Panc1 (cell line): ENCODE measurements around the gene PREPL. TPM values are rescaled to one million over a fixed set of nuclear protein-coding genes. Genes with fewer than 3 reads are reported as not detected.

Experiments
- ATAC-seq: fragments of 200-7000 bp; cut with Tn5 transposase; 2 replicates; pipeline ENCODE4 v1.9.1; 2020; ENCODE audit warnings: mild to moderate bottlenecking, moderate library complexity
- BruUV-seq: library from RNA; stranded (reverse); fragments of 400-500 nt; replicated peaks from 2 replicates; lab custom pipeline; 2021; lab: Mats Ljungman, UMichigan
- CTCF ChIA-PET: fragments of 300-600 bp; sonication (Branson Sonifier 250); formaldehyde crosslinking; loops from one replicate; lab custom pipeline; 2022; ENCODE audit warnings: antibody characterized with exemption; lab: Charles Lee
- POLR2A ChIA-PET: fragments of 300-600 bp; sonication (Branson Sonifier 250); formaldehyde crosslinking; loops from one replicate; lab custom pipeline; 2022; ENCODE audit warnings: antibody characterized with exemption; lab: Charles Lee
- DNase-seq: peaks from one replicate; pipeline ENCODE4 v3.0.0-alpha.2; 2010; ENCODE audit warnings: low read depth, low spot score
- H3K27ac ChIP-seq: 2 replicates; pipeline ENCODE4 v1.5.1; 2011; ENCODE audit warnings: mild to moderate bottlenecking, low read length, inconsistent platforms
- H3K27me3 ChIP-seq: fragments of 200-500 bp; sonication (Bioruptor generic); 2 replicates; pipeline ENCODE4 v1.6.0; 2014; ENCODE audit warnings: low read length, inconsistent platforms; ENCODE audit not compliant: control insufficient read depth, insufficient read depth
- H3K36me3 ChIP-seq: fragments of 200-500 bp; sonication (Bioruptor generic); 2 replicates; pipeline ENCODE4 v1.5.1; 2014; ENCODE audit warnings: inconsistent platforms, mild to moderate bottlenecking, low read length, moderate library complexity; ENCODE audit not compliant: control insufficient read depth, insufficient read depth
- H3K4me1 ChIP-seq: 2 replicates; pipeline ENCODE4 v1.5.1; 2011; ENCODE audit warnings: inconsistent platforms, mild to moderate bottlenecking, low read length, moderate library complexity; ENCODE audit not compliant: control insufficient read depth, insufficient read depth
- H3K4me3 ChIP-seq, 2 experiments: 2 replicates each; pipeline ENCODE4 v1.5.1; 2011 to 2012; ENCODE audit warnings: low read depth in 2 of 2, low read length in 2 of 2, mild to moderate bottlenecking in 2 of 2, inconsistent platforms in 1 of 2, moderate library complexity in 1 of 2
- H3K9me3 ChIP-seq: fragments of 200-500 bp; sonication (Bioruptor generic); 2 replicates; pipeline ENCODE4 v1.5.1; 2014; ENCODE audit warnings: low read depth, mild to moderate bottlenecking, inconsistent platforms, low read length, moderate library complexity; ENCODE audit not compliant: control insufficient read depth, insufficient read depth
- CTCF ChIP-seq: fragments of 450-650 bp; IDR thresholded peaks from 2 replicates; pipeline ENCODE4 v1.5.1; 2017; ENCODE audit warnings: mild to moderate bottlenecking
- POLR2AphosphoS5 ChIP-seq: IDR thresholded peaks from 2 replicates; pipeline ENCODE4 v1.6.1; 2012; ENCODE audit warnings: mild to moderate bottlenecking, low read depth, low read length, moderate library complexity
- SIN3A ChIP-seq: IDR thresholded peaks from 2 replicates; pipeline ENCODE4 v1.6.1; 2012; ENCODE audit warnings: low read depth, mild to moderate bottlenecking, low read length, moderate library complexity, borderline replicate concordance; ENCODE audit not compliant: insufficient read depth
- TCF7L2 ChIP-seq: IDR thresholded peaks from 2 replicates; pipeline ENCODE4 v1.6.1; 2011; ENCODE audit warnings: mild to moderate bottlenecking, low read depth, low read length, inconsistent platforms
- in situ Hi-C: cut with HindIII; loops from 2 replicates; pipeline ENCODE4 v1.10.0; 2016; ENCODE audit warnings: low sequenced_read_pairs, low pct_unique_long_range_greater_than_20kb
- intact Hi-C: fragments of 100-400 bp; cut with micrococcal nuclease; formaldehyde crosslinking; loops from one replicate; pipeline ENCODE4 v1.10.0; 2022; ENCODE audit not compliant: unreplicated experiment
- total RNA-seq: library from RNA; stranded (reverse); gene quantifications from one replicate; pipeline ENCODE4 v1.2.1, GENCODE V29; 2021; ENCODE audit not compliant: unreplicated experiment
- TF ChIP-seq, protein P1 (sequence below), 2 experiments: IDR thresholded peaks; 2 replicates each; pipeline ENCODE4 v1.6.1; 2011 to 2012; ENCODE audit warnings: low read depth in 2 of 2, control low read depth in 1 of 2, low read length in 1 of 2, mild to moderate bottlenecking in 1 of 2, moderate library complexity in 1 of 2; ENCODE audit not compliant: insufficient read depth in 1 of 2

PREPL gene
- total RNA-seq, 1 experiment from 2014 or later, result 42.5 TPM

DNA sequence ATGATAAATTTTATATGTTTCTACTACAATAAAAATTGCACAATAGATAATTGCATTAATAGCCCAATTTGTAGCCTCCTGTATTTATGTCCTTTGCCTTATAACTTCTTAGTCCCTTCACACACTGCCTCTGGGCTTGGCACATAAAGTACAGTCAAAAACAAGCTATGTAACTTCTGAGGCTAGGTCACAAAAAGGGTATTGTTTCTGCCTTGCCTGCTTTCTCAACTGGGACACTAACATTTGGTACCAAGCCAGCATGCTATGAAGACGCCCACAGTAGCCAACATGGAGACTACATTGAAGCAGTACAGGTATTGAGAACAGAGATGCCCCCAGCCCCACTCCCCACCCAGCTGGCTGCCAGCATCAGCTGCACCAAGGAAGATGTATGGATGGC is 91.5 kb downstream of the PREPL start:
- H3K27ac ChIP-seq, result no peak overlapping the region
- no peak for ATAC-seq
- in situ Hi-C loops (no loop called here), intact Hi-C loops (no loop called here)
- no peaks in the 10 kb centered on the region for H3K36me3 ChIP-seq
- no peak overlapping the region for H3K4me3 ChIP-seq
- TF ChIP-seq, protein P1, sequence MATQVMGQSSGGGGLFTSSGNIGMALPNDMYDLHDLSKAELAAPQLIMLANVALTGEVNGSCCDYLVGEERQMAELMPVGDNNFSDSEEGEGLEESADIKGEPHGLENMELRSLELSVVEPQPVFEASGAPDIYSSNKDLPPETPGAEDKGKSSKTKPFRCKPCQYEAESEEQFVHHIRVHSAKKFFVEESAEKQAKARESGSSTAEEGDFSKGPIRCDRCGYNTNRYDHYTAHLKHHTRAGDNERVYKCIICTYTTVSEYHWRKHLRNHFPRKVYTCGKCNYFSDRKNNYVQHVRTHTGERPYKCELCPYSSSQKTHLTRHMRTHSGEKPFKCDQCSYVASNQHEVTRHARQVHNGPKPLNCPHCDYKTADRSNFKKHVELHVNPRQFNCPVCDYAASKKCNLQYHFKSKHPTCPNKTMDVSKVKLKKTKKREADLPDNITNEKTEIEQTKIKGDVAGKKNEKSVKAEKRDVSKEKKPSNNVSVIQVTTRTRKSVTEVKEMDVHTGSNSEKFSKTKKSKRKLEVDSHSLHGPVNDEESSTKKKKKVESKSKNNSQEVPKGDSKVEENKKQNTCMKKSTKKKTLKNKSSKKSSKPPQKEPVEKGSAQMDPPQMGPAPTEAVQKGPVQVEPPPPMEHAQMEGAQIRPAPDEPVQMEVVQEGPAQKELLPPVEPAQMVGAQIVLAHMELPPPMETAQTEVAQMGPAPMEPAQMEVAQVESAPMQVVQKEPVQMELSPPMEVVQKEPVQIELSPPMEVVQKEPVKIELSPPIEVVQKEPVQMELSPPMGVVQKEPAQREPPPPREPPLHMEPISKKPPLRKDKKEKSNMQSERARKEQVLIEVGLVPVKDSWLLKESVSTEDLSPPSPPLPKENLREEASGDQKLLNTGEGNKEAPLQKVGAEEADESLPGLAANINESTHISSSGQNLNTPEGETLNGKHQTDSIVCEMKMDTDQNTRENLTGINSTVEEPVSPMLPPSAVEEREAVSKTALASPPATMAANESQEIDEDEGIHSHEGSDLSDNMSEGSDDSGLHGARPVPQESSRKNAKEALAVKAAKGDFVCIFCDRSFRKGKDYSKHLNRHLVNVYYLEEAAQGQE (IDR thresholded peaks at IDR 0.05; ENCODE audit: insufficient read depth in 1 of 2, low read depth in 2 of 2, low read length in 1 of 2), result no peak
- POLR2A ChIA-PET, result interaction anchor here (0.6 kb wide), 1 partner anchor 167 kb away, joined by 3 read pairs; no protein-coding TSS in a partner anchor
- CTCF ChIA-PET, result interaction anchor here (0.5 kb wide), 1 partner anchor 183 kb away, joined by 4 read pairs; no protein-coding TSS in a partner anchor
- H3K4me1 ChIP-seq, result peaks cover 6% of the 10 kb centered on the region; the same call in 1 of the 2 replicates
- no peaks in the 10 kb centered on the region for H3K27me3 ChIP-seq
- DNase-seq, result no peak
- H3K9me3 ChIP-seq, result no peaks in the 10 kb centered on the region
- no TSS peak for BruUV-seq

DNA sequence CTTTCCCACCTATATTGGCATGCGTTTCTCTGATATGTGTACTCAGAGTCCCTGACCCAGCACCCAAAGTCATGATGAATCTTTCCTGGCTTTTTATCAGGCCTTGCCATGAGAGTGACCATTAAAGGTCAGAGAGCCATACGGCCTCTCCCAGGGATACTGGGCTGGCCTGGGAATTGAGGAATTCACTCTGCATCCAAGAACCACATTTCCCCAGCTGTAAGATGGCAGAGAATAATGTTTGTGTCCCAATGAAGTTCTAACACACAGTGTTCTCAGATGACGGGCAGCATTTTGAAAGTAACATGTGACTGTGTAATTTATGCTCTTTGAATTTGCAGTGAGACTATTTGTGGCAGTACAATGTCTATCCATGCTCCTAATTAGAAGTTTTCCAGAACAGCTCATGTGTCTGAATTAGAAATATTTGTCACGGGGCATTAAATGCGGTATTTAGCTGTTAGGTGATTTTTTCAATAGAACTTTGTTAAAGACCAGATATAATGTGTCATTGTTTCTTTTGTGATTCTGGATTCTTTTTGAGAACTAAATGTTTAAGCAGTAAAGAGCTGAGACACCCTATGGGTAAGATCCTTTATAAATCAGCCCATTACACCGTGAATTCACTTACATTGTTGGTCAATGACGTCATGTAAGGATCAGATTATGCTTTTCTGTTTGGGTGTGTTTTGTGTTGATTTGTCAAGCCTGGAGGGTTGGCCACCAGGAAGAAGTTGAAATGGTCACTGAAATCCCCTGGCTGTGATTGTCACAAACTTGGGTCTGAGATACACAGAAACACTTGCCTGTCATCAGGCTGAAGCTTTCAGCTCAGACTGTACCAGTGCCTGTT is 93.3 kb downstream of the PREPL start:
- peak overlapping the region; percentile 12; the same call in 1 of the 2 replicates for H3K27ac ChIP-seq
- peaks cover 6% of the 10 kb centered on the region; the same call in 1 of the 2 replicates for H3K4me1 ChIP-seq
- no peaks in the 10 kb centered on the region for H3K27me3 ChIP-seq
- POLR2A ChIA-PET, result no interaction called here
- no TSS peak for BruUV-seq
- intact Hi-C loops, result no loop called here
- TF ChIP-seq SIN3A (no peak), CTCF (no peak), TCF7L2 (no peak), POLR2AphosphoS5 (no peak)
- TF ChIP-seq, protein P1 (IDR thresholded peaks at IDR 0.05; ENCODE audit: insufficient read depth in 1 of 2, low read depth in 2 of 2, low read length in 1 of 2), result no peak
- in situ Hi-C loops, result no loop called here
- no peaks in the 10 kb centered on the region for H3K36me3 ChIP-seq
- no peak overlapping the region for H3K4me3 ChIP-seq
- CTCF ChIA-PET, result no interaction called here
- DNase-seq (no peak), ATAC-seq (0 out of 2 replicates have a peak, but pooled peaks have one; percentile 48)
- H3K9me3 ChIP-seq, result no peaks in the 10 kb centered on the region

Other genes starting within 250 kb of the PREPL start
- gene PPM1B, start 192.6 kb downstream of the PREPL start, total RNA-seq, result 36.0 TPM
- gene SLC3A1, start 86.0 kb downstream of the PREPL start, total RNA-seq, result 0.26 TPM
- gene CAMKMT, start 453 bp upstream of the PREPL start, total RNA-seq, result 12.6 TPM